Germinal center (tissue), 1 donor: ENCODE measurements around the gene NAE1.
"Not testable (repeated sequence)": the region's sequence is repeated elsewhere in the genome, so short reads cannot be mapped to it uniquely, and the experiment has no call there.

ENCODE experiments used
- DNase-seq: peaks from one replicate; pipeline ENCODE4 v3.0.0; 2012; ENCODE audit warnings: mixed read lengths, low spot score

NAE1 gene

DNA sequence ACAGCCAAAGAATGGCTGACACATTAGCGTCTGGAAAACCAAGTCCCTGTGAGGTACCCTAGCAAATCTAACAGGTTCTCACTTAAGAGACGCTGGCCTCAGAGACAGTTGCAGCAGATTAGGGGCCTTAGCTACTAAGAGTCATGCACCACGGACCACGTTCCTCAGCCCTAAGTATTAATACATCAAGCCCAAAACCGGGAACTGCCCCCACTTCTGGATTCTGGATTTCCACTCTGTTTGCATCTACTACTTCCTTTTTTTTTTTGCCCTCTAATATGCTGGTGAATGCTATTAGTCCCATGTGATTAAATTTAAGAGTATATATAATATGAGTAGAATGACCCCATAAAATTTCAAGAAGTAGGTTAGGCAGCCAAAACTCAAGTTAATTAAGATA is 28.6 kb downstream of the NAE1 start:
- no peak for DNase-seq

DNA sequence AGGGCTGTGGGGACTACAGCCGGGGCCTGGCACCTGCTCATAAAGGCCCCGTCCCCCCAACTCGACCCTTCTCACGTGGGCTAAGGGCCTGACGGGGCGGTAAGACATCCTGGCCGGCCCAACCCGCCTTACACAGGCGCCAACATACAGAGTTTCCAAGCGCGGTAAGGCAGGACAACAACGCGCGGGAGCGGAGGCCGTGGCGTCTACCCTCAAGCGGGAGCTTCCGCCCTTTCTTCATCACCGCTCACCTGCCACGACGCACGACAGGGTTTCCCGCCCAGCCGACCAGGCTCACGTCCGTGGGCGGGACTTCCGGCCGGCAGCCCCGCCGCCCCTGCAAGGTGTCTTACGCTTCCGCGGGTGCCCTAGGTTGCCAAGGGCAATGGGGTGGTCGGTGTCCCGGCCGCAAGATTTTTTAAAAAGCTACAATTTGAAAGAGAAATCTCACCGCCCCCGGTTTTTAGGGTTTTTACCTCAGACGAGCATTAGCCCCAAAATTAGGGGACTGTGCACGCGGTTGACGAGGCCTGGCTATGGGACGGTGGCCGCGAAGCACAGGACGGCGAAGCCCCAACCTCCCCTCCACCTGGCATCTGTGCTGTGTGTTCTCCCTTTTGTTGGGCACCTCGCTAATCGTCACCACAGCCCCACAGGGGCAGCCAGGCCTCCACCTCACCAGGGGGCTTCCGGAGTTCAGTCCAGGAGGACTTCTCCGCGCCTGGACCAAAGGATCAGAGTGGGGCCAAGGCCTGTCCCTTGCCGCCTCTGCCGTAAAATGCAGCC is 29.3 kb downstream of the NAE1 start, which contains the start of gene TERB1:
Gene TERB1, minus strand, starts transcription at position 265 of the 786 bp plus-strand sequence. CDS start 4,786 bp downstream, outside the sequence.
- DNase-seq: no peak

DNA sequence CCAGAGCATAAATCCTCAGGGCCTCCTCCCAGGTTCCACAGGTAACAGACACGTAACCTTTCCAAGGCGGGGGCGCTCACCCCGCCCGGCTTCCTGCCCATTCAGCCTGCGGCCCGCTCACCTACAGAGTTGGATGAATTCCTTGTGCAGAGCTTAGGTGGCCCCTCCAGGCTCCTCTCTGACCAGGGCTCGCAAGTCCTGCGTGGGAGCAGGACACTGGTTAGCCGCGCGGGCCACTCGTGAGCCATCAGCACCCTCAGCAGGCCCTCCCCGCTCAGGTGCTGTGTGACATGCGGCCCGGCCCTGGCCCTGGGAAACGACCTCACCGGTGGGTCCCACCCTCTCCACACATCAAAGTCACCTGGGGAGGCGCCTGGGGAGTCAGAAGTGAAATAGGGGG is 29.9 kb downstream of the NAE1 start:
- no peak for DNase-seq

DNA sequence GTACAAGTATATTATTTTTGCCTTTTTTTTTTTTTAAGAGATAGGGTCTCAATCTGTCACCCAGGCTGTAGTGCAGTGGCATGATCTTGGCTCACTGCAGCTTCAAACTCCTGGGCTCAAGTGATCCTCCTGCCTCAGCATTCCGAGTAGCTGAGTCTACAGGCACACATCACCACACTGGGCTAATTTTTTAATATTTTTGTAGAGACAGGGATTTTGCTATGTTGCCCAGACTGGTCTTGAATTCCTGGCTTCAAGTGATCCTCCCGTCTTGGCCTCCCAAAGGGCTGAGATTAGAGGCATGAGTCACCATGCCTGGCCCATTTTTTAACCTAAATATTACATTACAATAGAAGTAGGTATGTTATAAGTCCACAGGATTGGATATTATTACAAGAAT is 32.6 kb downstream of the NAE1 start:
- no peak for DNase-seq

DNA sequence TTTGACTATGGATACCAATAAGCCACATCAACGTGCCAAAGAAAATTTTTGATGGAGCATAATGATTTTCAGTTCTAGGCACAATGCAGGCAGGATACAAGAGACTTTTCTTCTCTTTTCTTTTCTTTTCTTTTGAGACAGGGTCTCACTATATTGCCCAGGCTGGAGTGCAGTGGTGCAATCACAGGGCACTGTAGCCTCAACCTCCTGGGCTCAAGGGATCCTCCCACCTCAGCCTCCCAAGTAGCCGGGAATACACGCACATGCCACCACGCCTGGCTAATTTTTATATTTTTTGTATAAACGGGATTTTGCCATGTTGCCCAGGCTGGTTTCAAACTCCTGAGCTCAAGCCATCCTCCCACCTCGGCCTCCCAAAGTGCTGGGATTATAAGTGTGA is 36.8 kb downstream of the NAE1 start:
- DNase-seq: not testable (repeated sequence)

DNA sequence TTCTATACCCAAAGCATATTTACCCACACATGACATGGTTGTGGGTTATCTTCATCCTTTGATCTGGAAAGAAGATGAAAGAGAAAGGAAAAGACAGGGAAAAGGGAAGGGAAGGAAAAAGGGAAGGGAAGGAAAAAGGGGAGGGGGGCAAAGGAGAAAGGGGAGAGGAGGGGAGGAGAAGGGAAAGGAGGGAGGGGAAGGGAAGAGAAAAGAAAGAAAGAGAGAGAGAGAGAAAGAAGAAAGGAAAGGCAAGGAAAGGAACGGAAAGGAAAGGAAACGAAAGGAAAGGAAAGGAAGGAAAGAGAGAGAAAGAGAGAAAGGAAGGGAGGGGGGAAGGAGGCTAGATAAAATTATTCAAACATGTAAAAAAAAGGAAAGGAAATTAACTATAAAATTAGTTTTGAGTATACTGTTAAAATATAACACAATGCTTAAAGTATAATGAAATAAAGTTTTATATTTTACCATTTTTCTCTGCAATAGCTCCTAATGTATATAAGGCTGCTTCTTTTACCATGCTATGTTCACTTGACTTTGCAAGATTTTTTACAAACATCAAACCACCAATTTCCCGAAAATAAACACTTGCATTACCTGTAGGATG is 40.5 kb downstream of the NAE1 start:
- no peak for DNase-seq

DNA sequence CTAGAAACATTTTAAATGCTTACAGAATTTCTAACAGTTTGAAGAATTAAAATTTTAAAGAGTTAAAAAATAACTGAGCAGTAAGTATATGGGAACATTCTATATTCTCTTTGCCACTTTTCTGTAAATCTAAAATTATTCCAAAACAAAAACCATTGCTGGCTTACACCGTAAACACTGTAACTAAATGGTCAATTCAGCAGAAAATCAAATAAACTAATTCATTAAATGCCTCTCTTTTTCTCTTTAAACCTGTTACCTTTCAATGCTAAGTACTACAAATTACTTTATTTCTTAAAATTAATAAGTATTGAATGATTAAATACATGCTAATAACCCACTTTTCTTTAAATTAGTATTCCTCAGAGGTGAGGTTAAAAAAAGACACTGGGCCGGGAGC is 43.3 kb downstream of the NAE1 start:
- no peak for DNase-seq

DNA sequence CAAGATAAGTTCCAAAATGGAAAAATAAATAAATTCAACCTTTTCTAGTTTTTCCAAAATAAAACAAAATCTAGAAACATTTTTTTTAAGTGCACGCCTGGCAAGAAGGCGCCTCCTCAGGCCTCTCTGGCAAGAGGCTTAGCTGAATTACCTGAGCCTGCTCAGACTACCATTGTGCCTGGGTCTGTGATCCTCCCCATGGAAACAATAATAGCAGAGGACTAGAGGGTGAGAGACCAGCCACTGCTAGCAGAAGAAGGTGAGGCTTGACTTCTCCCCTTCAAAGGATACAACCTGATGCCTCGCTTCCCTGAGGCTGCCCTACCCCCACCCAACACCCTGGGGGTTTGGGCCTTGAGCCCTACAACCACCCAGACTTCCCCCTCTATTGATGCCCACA is 44.2 kb downstream of the NAE1 start:
- no peak for DNase-seq

DNA sequence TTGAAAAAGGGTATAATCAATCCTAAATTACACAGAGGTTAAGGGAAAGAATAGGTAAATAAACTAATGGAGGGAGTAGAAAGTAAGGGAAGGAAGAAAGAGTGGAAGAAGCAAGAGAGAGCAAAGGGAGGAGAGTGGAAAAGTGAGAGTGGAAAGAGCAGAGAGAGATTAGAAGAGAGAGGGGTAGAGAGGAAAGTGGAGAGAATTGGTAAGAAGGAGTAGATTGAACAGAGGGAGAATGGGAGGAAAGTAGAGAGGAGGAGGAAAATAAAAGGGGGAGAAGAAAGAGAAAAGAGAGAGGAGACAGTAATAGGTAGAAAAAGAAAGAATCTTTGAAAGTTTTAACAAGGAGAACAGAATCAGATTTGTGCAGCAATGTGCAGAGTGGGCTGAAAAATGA is 54.3 kb downstream of the NAE1 start:
- DNase-seq: no peak

DNA sequence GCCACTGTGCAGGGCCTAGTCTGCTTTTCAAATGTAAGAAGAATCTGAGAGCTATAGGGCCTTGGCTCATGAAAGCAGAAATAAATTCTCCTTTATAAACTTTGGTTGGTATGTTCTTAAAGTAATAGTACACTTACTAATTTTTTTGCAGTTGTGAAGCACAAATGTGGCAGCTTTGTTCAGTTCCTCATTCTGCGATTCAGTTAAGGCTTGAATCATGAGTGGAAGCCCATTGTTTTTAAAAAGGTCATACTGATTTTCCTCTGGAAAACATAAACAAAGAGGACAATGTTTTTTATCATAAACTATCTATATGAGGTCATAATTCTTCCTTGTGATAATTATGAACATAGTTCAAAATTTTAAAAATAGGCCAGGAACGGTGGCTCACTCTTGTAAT is 55.8 kb downstream of the NAE1 start:
- DNase-seq: no peak

DNA sequence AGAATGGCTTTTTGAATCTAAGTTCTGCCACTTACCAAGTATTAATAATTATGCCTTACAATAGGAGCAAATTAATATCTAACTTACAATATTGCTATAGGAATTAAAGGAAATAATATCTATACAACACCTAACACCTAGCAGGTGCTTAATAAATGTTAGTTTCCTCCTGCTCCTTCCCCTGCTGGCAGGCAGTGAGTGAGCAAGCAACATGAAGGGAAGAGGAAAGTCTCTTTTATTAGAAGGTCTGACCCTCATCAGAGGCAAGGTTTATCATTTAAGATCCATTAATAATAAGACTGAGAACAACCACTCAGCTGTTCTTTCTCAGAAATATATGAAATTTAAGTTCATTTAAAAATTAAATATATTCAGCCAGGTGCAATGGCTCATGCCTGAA is 72.7 kb downstream of the NAE1 start:
- DNase-seq: no peak

DNA sequence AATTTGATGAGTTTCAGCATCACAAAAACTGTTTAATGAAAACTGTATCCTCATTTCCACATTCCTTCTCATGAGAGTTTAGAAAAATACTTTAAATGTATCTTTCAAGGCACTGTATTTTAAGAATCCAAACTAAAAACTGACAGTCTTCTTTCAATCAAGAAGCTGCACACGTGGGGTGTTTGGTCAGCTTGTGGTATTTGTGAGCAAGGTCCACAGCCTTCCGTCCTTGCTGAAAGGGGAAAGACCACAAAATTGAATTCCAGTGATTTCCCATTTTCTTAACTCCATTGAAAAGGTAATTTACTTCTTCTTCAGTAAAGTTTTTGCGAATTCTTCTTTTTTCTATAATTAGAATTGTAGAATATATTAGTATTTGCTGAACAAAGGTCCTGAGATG is 76.0 kb downstream of the NAE1 start:
- no peak for DNase-seq

DNA sequence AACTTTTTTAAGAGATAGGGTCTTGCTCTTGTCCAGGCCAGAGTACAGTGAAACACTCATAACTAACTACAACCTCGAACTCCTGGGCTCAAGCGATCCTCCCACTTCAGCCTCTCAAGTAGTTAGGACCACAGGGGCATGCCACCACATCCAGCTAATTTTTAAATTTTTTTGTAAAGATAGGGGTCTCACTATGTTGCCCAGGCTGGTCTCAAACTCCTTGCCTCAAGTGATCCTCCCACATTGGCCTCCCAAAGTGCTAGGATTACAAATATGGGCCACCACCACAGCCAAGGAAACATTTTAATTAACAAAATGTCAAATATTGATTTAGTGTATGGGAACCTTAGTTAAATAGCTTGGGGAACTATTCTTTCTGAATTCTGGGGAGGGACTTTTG is 76.6 kb downstream of the NAE1 start:
- no peak for DNase-seq

DNA sequence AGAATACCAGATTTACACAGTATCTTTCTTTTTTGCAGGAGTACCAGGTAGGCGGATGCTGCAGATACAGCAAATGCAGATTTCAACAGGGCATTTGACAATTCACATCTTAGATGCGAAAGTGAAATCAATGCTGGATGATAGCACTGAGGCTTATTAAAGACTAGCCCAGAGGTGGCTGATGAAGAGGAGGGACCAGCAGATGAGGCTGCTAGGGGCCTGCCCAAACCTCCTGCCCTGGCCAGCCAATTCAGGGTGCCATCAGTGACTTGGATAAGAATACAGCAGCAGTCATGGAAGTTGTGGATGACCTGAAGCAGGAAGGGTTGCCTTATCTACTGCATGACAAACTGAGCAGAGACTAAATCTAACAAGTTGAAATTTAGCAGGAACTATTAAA is 77.8 kb downstream of the NAE1 start:
- no peak for DNase-seq
